GM12878 (cell line): ENCODE results near the gene SMIM20. TPM values are rescaled to one million over a fixed set of nuclear protein-coding genes. Genes with fewer than 3 reads are reported as not detected.

Source experiments
- ASH2L ChIP-seq: fragments of 300-600, 200-600 bp; sonication (generic); IDR thresholded peaks from 2 replicates; pipeline ENCODE4 v1.6.1; 2017; ENCODE audit warnings: low read depth, mild to moderate bottlenecking, borderline replicate concordance
- BCL3 ChIP-seq: IDR thresholded peaks from 2 replicates; pipeline ENCODE4 v1.6.1; 2011; ENCODE audit warnings: borderline replicate concordance, low read depth, mild to moderate bottlenecking, moderate library complexity, low read length; ENCODE audit not compliant: insufficient read depth, poor library complexity, severe bottlenecking
- CBFB ChIP-seq: IDR thresholded peaks from 2 replicates; pipeline ENCODE4 v1.6.1; 2016; ENCODE audit warnings: antibody characterized with exemption, low read depth
- CTCF ChIP-seq, 3 experiments: IDR thresholded peaks in 2 of 3; conservative IDR thresholded peaks in 1 of 3; 2 replicates each; pipeline ENCODE4 v1.5.1; 2011; ENCODE audit warnings: low read depth in 3 of 3, low read length in 3 of 3, mild to moderate bottlenecking in 3 of 3, control low read depth in 2 of 3, moderate library complexity in 2 of 3, inconsistent platforms in 1 of 3, mixed read lengths in 1 of 3; ENCODE audit not compliant: control insufficient read depth in 2 of 3, insufficient read depth in 1 of 3; ENCODE audit errors: extremely low read depth in 1 of 3
- E2F4 ChIP-seq: IDR thresholded peaks from 2 replicates; pipeline ENCODE4 v1.6.1; 2012; ENCODE audit warnings: low read depth, low read length, improper control_type of control experiment
- EP300 ChIP-seq, 2 experiments: fragments of 150-350 bp in 1 of 2; IDR thresholded peaks; 2 replicates each; pipeline ENCODE4 v1.6.1; 2011 to 2012; ENCODE audit warnings: low read depth in 2 of 2, low read length in 2 of 2, borderline replicate concordance in 1 of 2, improper control_type of control experiment in 1 of 2, inconsistent platforms in 1 of 2; ENCODE audit not compliant: control insufficient read depth in 1 of 2
- HSF1 ChIP-seq: fragments of 150-350 bp; IDR thresholded peaks from 2 replicates; pipeline ENCODE4 v1.6.1; 2014; ENCODE audit warnings: mild to moderate bottlenecking, low read depth, low read length
- IRF4 ChIP-seq: IDR thresholded peaks from 2 replicates; pipeline ENCODE4 v1.6.1; 2011; ENCODE audit warnings: low read depth, low read length
- KAT2A ChIP-seq: conservative IDR thresholded peaks from 2 replicates; pipeline ENCODE4 v1.6.1; 2011; ENCODE audit warnings: low read depth, low read length; ENCODE audit not compliant: control insufficient read depth
- NFIC ChIP-seq: IDR thresholded peaks from 2 replicates; pipeline ENCODE4 v1.6.1; 2012; ENCODE audit warnings: low read depth, mild to moderate bottlenecking, inconsistent platforms, low read length, moderate library complexity
- NFYB ChIP-seq: IDR thresholded peaks from 2 replicates; pipeline ENCODE4 v1.6.1; 2011; ENCODE audit warnings: low read depth, mild to moderate bottlenecking, low read length, improper control_type of control experiment, moderate library complexity; ENCODE audit not compliant: insufficient read depth
- PAX8 ChIP-seq: fragments of 450-650 bp; IDR thresholded peaks from 2 replicates; pipeline ENCODE4 v1.6.1; 2017; ENCODE audit warnings: mild to moderate bottlenecking, moderate library complexity
- POLR2AphosphoS2 ChIP-seq: IDR thresholded peaks from 2 replicates; pipeline ENCODE4 v1.6.1; 2011; ENCODE audit warnings: low read depth, mild to moderate bottlenecking, low read length, improper control_type of control experiment, moderate library complexity
- SMAD1 ChIP-seq: fragments of 450-650 bp; IDR thresholded peaks from 2 replicates; pipeline ENCODE4 v1.6.1; 2018; ENCODE audit warnings: mild to moderate bottlenecking, low read depth; ENCODE audit not compliant: partially characterized antibody
- SPI1 ChIP-seq: IDR thresholded peaks from 2 replicates; pipeline ENCODE4 v1.6.1; 2011; ENCODE audit warnings: low read depth, mild to moderate bottlenecking, low read length, moderate library complexity, borderline replicate concordance; ENCODE audit not compliant: insufficient read depth
- ZBTB33 ChIP-seq: fragments of 450-650 bp; IDR thresholded peaks from 2 replicates; pipeline ENCODE4 v1.6.1; 2017; ENCODE audit warnings: mild to moderate bottlenecking
- ZNF24 ChIP-seq: fragments of 450-650 bp; IDR thresholded peaks from 2 replicates; pipeline ENCODE4 v1.6.1; 2017; ENCODE audit warnings: antibody characterized with exemption, mild to moderate bottlenecking
- ZNF274 ChIP-seq: IDR thresholded peaks from one replicate; pipeline ENCODE4 v1.8.0; 2011; ENCODE audit not compliant: insufficient read length, insufficient read depth
- ZNF622 ChIP-seq: fragments of 450-650 bp; IDR thresholded peaks from 2 replicates; pipeline ENCODE4 v1.6.1; 2017; ENCODE audit warnings: mild to moderate bottlenecking, inconsistent platforms
- polyA plus RNA-seq, 11 experiments: library from polyadenylated mRNA; depleted of rRNA in 4 of 11; unstranded in 6 of 11; stranded (reverse) in 5 of 11; fragments of >200 nt; fragmentation: Nextera tagmentation in 4 of 11; fragmentation: Illumina TruSeq in 1 of 11; extraction: Ambion mirVana in 4 of 11; extraction: Trizol in 1 of 11; gene quantifications; 1 replicate in 1 of 11; 2 replicates in 10 of 11; pipeline versions ENCODE4 v1.2.1 to v1.2.3, GENCODE V29; 2011 to 2016; ENCODE audit warnings: inconsistent platforms in 2 of 11, missing spikeins in 2 of 11, low read depth in 1 of 11
- total RNA-seq, 4 experiments: library from RNA; depleted of rRNA in 3 of 4; stranded (reverse); fragments of >200 nt in 3 of 4; fragmentation: Illumina TruSeq in 1 of 4; extraction: Trizol in 1 of 4; gene quantifications; 2 replicates each; pipeline versions ENCODE4 v1.2.1 to v1.2.3, GENCODE V29; 2013 to 2021

Gene SMIM20
- total and polyA plus RNA-seq, 10 of the 15 experiments (the other 5 are each of a cell fraction or from before 2014, with no cell fraction given): 17.3 to 38.0 (median 28.8) TPM

- no peak for TF ChIP-seq ZNF622
- no peak for TF ChIP-seq CTCF (IDR thresholded peaks at IDR 0.05 in 2 of 3, conservative IDR thresholded peaks at IDR 0.05 in 1 of 3; ENCODE audit: control insufficient read depth in 2 of 3, extremely low read depth in 1 of 3, insufficient read depth in 1 of 3, low read depth in 3 of 3, low read length in 3 of 3)
- no peak for TF ChIP-seq ZNF274
- TF ChIP-seq POLR2AphosphoS2: peak; percentile 86; the same call in 1 of the 2 replicates
- no peak for TF ChIP-seq SMAD1
- TF ChIP-seq IRF4: no peak; the same call in 1 of the 2 replicates
- TF ChIP-seq EP300 (IDR thresholded peaks at IDR 0.05; ENCODE audit: borderline replicate concordance in 1 of 2, control insufficient read depth in 1 of 2, low read depth in 2 of 2, low read length in 2 of 2): no peak
- no peak for TF ChIP-seq SPI1
- peak; percentile 67; the same call in 1 of the 2 replicates for TF ChIP-seq ASH2L
- no peak for TF ChIP-seq BCL3
- TF ChIP-seq ZNF24: no peak
- no peak for TF ChIP-seq KAT2A
- TF ChIP-seq ZBTB33: no peak
- no peak for TF ChIP-seq E2F4
- no peak for TF ChIP-seq PAX8
- TF ChIP-seq CBFB: peak; percentile 76
- no peak for TF ChIP-seq NFIC
- no peak for TF ChIP-seq NFYB
- TF ChIP-seq HSF1: no peak
Measured at GRCh38 chr4:25913851-25914669, at the start of gene SMIM20 (continued).
